Activated T-cell treated with anti-CD3 and anti-CD28 coated beads, Interleukin-2, amount 50 U/mL, for 4 hours (primary cell): Measurements from ENCODE around the gene CCDC138. TPM values are rescaled to one million over a fixed set of nuclear protein-coding genes. Genes with fewer than 3 reads are reported as not detected.
A peak's percentile ranks its signal among the peaks of the same experiment; 100 is the strongest.
"Not testable (repeated sequence)": the region's sequence is repeated elsewhere in the genome, so short reads cannot be mapped to it uniquely, and the experiment has no call there.

Source experiments
- ATAC-seq, 2 donors: fragments of 200-7000 bp; cut with Tn5 transposase; one replicate each; pipeline ENCODE4 v1.10.0; 2021
- DNase-seq: peaks from one replicate; pipeline ENCODE4 v3.0.0-alpha.2; 2020
- H3K27me3 Mint-ChIP-seq: one replicate; pipeline ENCODE4 v1.8.0; 2021; ENCODE audit warnings: low read depth, mixed read lengths
- H3K36me3 Mint-ChIP-seq: one replicate; pipeline ENCODE4 v1.8.0; 2022; ENCODE audit warnings: mixed read lengths; ENCODE audit not compliant: insufficient read depth
- H3K4me1 Mint-ChIP-seq: one replicate; pipeline ENCODE4 v1.8.0; 2021; ENCODE audit warnings: low read depth, mixed read lengths
- H3K4me3 Mint-ChIP-seq: one replicate; pipeline ENCODE4 v1.8.0; 2021; ENCODE audit warnings: mild to moderate bottlenecking, moderate library complexity, mixed read lengths
- H3K9me3 Mint-ChIP-seq: one replicate; pipeline ENCODE4 v1.8.0; 2021; ENCODE audit warnings: mixed read lengths
- total RNA-seq, 3 donors: library from RNA; stranded (reverse); gene quantifications; one replicate each; pipeline ENCODE4 v1.2.1, GENCODE V29; 2021

The CCDC138 gene, protein sequence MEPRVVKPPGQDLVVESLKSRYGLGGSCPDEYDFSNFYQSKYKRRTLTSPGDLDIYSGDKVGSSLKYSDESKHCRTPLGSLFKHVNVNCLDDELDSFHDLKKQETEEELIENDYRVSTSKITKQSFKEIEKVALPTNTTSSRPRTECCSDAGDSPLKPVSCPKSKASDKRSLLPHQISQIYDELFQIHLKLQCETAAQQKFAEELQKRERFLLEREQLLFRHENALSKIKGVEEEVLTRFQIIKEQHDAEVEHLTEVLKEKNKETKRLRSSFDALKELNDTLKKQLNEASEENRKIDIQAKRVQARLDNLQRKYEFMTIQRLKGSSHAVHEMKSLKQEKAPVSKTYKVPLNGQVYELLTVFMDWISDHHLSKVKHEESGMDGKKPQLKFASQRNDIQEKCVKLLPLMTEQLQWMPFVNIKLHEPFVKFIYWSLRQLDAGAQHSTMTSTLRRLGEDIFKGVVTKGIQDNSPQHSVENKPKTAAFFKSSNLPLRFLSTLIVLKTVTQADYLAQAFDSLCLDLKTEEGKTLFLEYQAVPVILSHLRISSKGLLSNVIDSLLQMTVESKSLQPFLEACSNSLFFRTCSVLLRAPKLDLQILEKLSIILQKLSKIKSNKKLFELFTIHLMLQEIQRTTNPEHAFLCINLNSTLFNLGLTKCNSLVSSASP
- 10 to 100 TPM; 12.6 to 14.4 (median 12.7) TPM for total RNA-seq

DNA sequence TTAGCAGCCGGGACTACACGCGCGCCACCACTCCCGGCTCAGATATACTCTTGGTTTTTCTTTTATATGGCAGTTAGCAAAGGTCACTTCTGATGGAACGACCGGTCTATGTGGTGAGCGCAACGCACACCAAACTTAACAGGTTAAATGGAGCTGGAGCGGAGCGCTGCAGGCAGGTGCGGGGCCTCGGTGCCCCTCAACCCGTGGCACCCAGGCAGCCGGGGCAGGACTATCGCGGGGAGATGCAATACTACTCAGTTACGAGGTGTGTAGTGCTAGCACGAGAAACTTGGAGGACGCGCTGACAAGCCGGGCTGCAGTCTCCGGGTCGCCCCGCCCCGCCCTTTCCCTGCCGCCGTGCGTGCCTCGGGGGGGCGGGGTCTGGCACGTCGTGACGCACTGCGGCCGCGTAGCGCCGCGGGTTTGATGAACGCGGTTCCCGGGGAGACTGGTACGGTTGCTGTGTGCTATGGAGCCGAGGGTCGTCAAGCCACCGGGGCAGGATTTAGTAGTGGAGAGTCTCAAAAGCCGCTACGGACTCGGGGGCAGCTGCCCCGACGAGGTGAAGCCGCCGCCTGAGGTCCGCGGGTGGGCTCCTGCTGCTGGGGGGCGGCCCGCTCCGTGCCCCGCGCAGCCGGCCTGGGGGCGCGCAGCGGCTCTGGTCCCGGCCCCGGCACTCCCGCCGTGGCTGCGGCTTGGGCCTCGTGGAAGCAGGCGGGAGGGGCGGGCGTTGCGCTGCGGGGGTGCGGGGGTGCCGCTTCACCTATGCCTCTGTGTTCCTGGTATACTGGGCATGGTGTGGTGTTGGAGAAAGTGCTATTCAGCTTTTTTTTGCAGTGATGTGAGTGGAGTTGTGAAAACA lies at the start of gene CCDC138:
TSS of gene CCDC138 (plus strand) at position 418 of the 862 bp plus-strand sequence. CDS start at position 470, 52 bp downstream.
- DNase-seq, result peak; percentile 87
- H3K4me3 Mint-ChIP-seq, result peak within 1 kb of the TSS; percentile 97
- H3K9me3 Mint-ChIP-seq, result no peaks in the 10 kb centered on the region
- peak; percentile 97 to 98 for ATAC-seq
- H3K36me3 Mint-ChIP-seq, result peaks cover 19% of the 10 kb centered on the region
- H3K27me3 Mint-ChIP-seq, result no peaks in the 10 kb centered on the region
- H3K4me1 Mint-ChIP-seq, result peaks cover 14% of the 10 kb centered on the region

GRCh38 chr2:108757973-108758372 lies 28.6 kb upstream of the CCDC138 start:
- H3K4me3 Mint-ChIP-seq, H3K4me1 Mint-ChIP-seq, DNase-seq, ATAC-seq, H3K27me3 Mint-ChIP-seq, H3K9me3 Mint-ChIP-seq: not testable (repeated sequence)
- H3K36me3 Mint-ChIP-seq, result peaks cover 19% of the 10 kb centered on the region

DNA sequence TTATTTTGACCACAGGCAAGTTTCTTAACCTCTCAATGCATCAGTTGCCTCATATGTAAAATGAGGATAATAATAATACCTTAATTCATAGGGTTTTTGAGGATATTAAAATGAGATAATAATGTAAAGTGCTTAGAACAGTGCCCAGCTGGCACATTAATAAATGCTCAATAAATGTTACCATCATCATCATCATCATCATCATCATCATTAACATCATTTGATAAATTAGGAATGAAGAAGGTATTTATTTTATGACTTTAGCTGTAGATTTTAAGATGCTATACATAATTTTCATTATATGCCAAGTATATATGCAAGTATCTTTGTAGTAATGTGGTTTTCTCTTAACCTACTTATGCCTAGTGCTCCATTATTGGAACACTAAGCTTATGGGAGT lies 24.0 kb upstream of the CCDC138 start:
- ATAC-seq, H3K4me1 Mint-ChIP-seq, DNase-seq, H3K27me3 Mint-ChIP-seq, H3K9me3 Mint-ChIP-seq, H3K4me3 Mint-ChIP-seq: not testable (repeated sequence)
- H3K36me3 Mint-ChIP-seq, result peaks cover 32% of the 10 kb centered on the region

GRCh38 chr2:108766671-108767070 lies 19.9 kb upstream of the CCDC138 start:
- not testable (repeated sequence) for H3K27me3 Mint-ChIP-seq, ATAC-seq, DNase-seq, H3K9me3 Mint-ChIP-seq, H3K4me3 Mint-ChIP-seq
- H3K36me3 Mint-ChIP-seq, result peaks cover 37% of the 10 kb centered on the region
- H3K4me1 Mint-ChIP-seq, result peaks cover 12% of the 10 kb centered on the region

DNA sequence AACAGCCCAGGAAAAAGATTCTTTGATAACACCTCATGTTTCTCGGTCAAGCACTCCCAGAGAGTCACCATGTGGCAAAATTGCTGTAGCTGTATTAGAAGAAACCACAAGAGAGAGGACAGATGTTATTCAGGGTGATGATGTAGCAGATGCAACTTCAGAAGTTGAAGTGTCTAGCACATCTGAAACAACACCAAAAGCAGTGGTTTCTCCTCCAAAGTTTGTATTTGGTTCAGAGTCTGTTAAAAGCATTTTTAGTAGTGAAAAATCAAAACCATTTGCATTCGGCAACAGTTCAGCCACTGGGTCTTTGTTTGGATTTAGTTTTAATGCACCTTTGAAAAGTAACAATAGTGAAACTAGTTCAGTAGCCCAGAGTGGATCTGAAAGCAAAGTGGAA lies 18.7 kb upstream of the CCDC138 start:
- not testable (repeated sequence) for H3K9me3 Mint-ChIP-seq, H3K27me3 Mint-ChIP-seq
- H3K36me3 Mint-ChIP-seq, result peaks cover 42% of the 10 kb centered on the region

GRCh38 chr2:108776475-108776874 lies 10.1 kb upstream of the CCDC138 start:
- Mint-ChIP-seq H3K4me1 (no peaks in the 10 kb centered on the region), H3K36me3 (peaks cover 38% of the 10 kb centered on the region), H3K4me3 (no peak overlapping the region), H3K27me3 (no peaks in the 10 kb centered on the region), H3K9me3 (no peaks in the 10 kb centered on the region)
- no peak for ATAC-seq
- no peak for DNase-seq

More for the DNA sequence above, 18.7 kb upstream of the CCDC138 start:
- H3K4me1 Mint-ChIP-seq, result peaks cover 12% of the 10 kb centered on the region
- H3K4me3 Mint-ChIP-seq, ATAC-seq, DNase-seq: not testable (repeated sequence)

GRCh38 chr2:108778857-108779256 lies 7.7 kb upstream of the CCDC138 start:
- no peaks in the 10 kb centered on the region for H3K27me3 Mint-ChIP-seq
- H3K4me3 Mint-ChIP-seq, result no peak overlapping the region
- no peak for ATAC-seq
- DNase-seq, result no peak
- no peaks in the 10 kb centered on the region for H3K9me3 Mint-ChIP-seq
- no peaks in the 10 kb centered on the region for H3K4me1 Mint-ChIP-seq
- H3K36me3 Mint-ChIP-seq, result peaks cover 42% of the 10 kb centered on the region

- Mint-ChIP-seq H3K36me3 (peaks cover 19% of the 10 kb centered on the region), H3K27me3 (no peaks in the 10 kb centered on the region), H3K9me3 (no peaks in the 10 kb centered on the region), H3K4me3 (peak overlapping the region; percentile 97), H3K4me1 (peaks cover 14% of the 10 kb centered on the region)
- ATAC-seq, result no peak
- DNase-seq, result no peak
Observed at GRCh38 chr2:108786008-108786353, 590 bp upstream of the CCDC138 start.

DNA sequence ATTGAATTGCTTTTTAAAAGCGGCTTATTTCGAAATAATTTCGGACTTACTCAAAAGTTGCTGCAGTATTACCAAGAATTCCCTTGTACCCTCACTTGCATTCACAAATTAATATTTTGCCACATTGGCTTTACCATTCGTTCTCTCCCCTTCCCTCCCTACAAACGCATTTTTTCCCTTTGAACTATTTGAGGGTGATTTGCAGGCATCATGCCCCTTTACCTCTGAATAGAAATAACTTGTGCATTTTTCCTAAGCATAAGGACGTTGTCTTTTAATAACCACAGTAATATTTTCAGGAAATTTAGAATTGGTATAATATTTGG lies 608 bp downstream of the CCDC138 start:
- peaks cover 15% of the 10 kb centered on the region for H3K36me3 Mint-ChIP-seq
- no peak for ATAC-seq
- H3K27me3 Mint-ChIP-seq, result no peaks in the 10 kb centered on the region
- no peaks in the 10 kb centered on the region for H3K9me3 Mint-ChIP-seq
- peaks cover 14% of the 10 kb centered on the region for H3K4me1 Mint-ChIP-seq
- H3K4me3 Mint-ChIP-seq, result peak overlapping the region; percentile 84
- no peak for DNase-seq

- no peaks in the 10 kb centered on the region for H3K4me1 Mint-ChIP-seq
- ATAC-seq (no peak), DNase-seq (no peak)
- H3K9me3 Mint-ChIP-seq, result peaks cover under 1% of the 10 kb centered on the region
- peaks cover 33% of the 10 kb centered on the region for H3K36me3 Mint-ChIP-seq
- H3K4me3 Mint-ChIP-seq, result no peak overlapping the region
- no peaks in the 10 kb centered on the region for H3K27me3 Mint-ChIP-seq
Observed at GRCh38 chr2:108803045-108803736, 16.6 kb downstream of the CCDC138 start.

DNA sequence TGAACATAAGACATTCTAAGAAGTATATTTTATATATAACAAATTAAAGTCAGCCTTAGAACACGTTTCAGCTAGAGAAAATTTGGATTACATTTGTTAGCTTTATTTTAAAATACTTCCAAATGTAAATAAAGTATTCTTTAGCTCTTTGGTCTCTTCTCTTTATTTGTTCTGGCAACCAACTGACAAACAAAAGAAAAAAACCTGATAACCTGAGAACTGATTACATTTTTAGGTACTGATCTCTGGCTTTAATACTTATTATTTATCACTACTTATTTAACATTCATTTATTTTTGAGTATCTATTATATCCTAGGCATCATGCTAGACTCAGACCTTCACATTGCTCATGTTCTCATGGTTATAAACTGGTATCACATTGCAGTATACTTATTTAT lies 18.5 kb downstream of the CCDC138 start:
- H3K36me3 Mint-ChIP-seq, result peaks cover 40% of the 10 kb centered on the region
- no peak for DNase-seq

GRCh38 chr2:108805782-108806181 lies 19.2 kb downstream of the CCDC138 start:
- no peak overlapping the region for H3K4me3 Mint-ChIP-seq
- ATAC-seq, result no peak
- no peak for DNase-seq
- H3K4me1 Mint-ChIP-seq, result no peaks in the 10 kb centered on the region
- peaks cover 21% of the 10 kb centered on the region for H3K9me3 Mint-ChIP-seq
- no peaks in the 10 kb centered on the region for H3K27me3 Mint-ChIP-seq
- peaks cover 46% of the 10 kb centered on the region for H3K36me3 Mint-ChIP-seq

More for the DNA sequence above, 18.5 kb downstream of the CCDC138 start:
- Mint-ChIP-seq H3K4me1 (no peaks in the 10 kb centered on the region), H3K9me3 (peaks cover 15% of the 10 kb centered on the region), H3K27me3 (no peaks in the 10 kb centered on the region), H3K4me3 (no peak overlapping the region)
- ATAC-seq, result no peak

DNA sequence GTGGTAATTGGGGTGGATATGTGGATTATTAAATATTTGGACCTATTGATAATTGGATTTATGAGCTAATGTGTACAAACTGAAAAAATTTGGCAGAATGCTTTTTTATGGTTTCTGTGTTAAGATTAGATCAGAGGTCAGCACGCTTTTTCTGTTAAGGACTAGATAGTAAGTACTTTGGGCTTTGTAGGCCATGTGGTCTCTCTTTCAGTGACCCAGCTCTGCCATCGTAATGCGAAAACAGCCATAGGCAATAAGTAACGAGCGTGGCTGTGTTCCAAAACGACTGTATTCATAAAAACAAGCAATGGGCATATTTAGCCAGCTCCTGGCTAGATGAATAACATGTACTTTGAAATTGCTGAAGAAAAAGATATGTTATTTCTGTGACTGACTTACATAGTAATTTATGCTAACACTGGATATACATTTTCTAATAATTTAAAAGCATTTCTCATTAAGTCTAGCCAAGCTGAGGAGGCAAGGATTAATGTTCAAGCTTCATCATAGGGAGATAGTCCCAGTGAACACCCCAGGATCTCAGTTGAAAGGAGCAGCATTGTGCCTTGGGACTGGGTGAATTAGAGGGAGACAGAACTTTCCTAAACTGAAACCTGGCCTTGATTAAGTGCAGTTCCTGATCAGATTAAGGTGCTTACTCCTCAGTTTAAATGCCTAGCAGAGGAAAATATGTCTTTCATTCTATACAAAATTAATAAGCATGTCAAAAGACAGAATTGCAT lies 20.0 kb downstream of the CCDC138 start:
- ATAC-seq (no peak), DNase-seq (no peak)
- Mint-ChIP-seq H3K4me3 (no peak overlapping the region), H3K9me3 (peaks cover 21% of the 10 kb centered on the region), H3K27me3 (no peaks in the 10 kb centered on the region), H3K4me1 (no peaks in the 10 kb centered on the region), H3K36me3 (peaks cover 48% of the 10 kb centered on the region)
